Head of caudate nucleus (tissue), 42 donors: ENCODE measurements around the gene DISC1.
"Not testable (repeated sequence)": the region's sequence is repeated elsewhere in the genome, so short reads cannot be mapped to it uniquely, and the experiment has no call there.

Experiments used
- DNase-seq, 42 donors: peaks; one replicate each; pipeline versions ENCODE4 v3.0.0 to v3.0.0-alpha.2; 2020 to 2021; ENCODE audit warnings: mixed read lengths in 7 of 42
- intact Hi-C: fragments of 100-400 bp; cut with DNase I; formaldehyde crosslinking; loops from one replicate; pipeline ENCODE4 v1.15.0; 2022

Gene DISC1

DNA sequence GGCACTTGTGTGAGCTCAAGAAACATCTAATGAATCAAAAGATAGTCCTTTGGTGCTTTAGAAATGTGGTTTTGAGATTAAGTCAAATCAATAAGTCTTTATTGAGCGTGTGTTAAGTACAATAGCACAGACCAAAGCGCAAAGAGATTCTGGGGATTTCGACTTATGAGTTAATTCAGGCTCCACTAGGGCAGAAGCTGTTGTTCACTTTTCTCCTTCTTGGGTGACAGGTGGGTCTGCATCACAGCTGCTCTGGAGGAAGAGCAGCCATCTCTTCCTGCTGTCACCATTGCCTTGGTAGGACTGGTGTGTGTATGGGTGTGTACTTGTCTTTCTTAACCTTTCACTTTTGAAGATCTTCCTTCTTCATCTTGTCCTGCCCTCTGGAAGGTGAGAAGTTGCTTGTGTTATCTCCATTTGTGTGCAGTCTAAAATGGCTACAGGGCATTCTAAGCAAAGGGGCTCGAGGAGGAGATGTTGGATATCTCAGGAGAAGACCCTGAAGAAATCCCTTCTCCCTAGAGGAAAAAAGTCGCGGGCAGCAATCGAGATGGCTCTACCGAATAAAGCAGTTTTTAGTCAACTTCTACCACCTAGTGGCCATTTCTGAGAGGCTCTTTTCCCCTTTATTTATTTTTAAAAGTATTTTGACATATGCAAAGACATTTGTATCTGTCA is 22.9 kb upstream of the DISC1 start:
- peak in 35 of 42 donors; percentile 7 to 80 (median 52) for DNase-seq
- intact Hi-C loops = no loop called here

DNA sequence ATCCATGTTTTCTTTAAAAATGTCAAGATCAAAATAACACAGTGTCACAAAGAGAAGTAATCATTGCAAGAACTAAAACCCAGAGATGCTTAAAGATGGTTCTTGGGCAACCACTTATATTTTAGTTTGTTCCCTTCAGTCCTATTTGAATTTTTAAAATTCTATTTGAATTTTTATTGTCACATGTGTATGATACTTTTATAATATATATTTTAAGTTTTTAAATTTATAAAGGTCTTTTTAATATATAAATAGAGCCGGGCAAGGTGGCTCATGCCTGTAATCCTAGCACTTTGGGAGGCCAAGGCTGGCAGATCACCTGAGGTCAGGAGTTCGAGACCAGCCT is 22.3 kb upstream of the DISC1 start:
- intact Hi-C loops = no loop called here

DNA sequence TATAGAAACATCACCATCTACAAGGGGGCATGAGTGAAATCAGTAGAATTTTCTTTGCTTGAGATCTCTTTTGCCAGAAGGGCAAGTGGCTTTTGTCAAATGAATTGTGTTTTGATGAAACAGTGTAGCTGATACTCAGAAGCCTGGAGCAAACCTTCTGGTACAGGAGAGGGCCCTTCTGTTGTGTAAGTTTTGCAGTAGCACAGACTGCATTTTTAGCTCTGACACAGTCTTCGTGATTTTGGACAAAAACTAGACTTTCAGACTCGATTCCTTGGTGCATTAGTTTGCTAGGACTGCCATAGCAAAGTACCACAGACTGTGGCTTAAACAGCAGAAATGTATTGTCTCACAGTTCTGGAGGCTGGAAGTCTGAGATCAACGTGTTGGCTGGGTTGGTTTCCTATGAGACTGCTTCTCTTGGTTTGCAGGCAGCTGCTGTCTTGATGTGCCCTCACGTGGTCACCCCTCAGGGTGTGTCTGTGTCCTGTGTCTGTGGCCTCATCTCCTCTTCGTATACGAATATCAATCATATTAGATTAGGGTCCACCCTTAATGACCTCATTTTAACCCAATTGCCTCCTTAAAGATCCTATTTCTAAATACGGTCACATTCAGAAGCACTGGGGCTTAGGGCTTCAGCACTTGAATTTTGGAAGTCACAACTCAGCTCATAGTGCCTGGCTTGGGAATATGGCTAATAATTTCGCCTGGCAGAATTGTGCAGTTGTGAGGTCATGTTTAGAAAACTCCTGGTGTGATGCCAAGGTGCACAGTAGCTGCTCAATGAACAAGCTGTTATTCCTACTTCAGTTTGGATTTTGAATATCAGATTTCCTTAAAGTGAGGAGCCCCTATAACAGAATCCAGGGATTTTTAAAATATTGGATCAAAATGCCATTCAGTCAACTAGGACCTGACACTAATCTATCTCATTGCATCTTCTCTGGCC is 21.2 kb upstream of the DISC1 start:
- intact Hi-C loops = no loop called here
- DNase-seq = no peak

More for the DNA sequence above, 22.3 kb upstream of the DISC1 start:
- no peak for DNase-seq

DNA sequence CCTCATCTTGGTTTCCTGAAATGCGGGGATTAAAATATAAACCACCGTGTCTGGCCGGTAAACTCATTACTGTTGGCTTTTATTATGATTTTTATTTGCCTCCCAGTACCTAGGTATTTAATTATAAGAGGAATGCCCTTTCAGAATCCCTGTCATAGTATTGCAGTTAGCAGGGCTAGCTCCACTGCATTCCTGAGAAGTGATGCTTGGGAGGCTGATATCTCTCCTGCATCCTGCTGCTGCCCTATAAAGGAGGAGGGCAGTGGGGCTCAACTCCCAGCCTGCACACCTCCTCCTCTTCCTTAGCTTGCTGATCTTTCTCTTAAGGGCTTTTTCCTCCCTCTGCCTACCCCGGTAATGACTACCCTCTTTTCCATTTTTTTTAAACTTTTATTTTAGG is 19.9 kb upstream of the DISC1 start:
- no peak for DNase-seq
- intact Hi-C loops = no loop called here

DNA sequence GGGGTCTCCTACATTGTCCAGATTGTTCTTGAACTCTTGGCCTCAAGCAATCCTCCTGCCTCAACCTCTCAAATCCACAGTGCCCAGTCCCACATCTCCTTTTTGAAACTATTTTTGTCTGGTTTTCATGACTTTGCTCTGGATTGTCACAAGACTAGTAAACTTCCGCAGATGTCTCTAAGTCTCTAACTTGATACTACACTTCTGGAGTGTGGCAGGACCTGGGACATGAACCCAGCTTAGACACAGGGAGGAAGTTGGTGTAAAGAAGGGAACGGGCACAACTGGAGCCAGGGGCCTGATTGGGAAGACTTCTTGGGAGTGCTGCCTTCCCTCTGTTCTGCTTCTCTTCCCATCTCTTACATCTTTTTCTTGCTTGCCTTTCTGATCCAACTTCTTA is 16.2 kb upstream of the DISC1 start:
- DNase-seq = no peak
- intact Hi-C loops = no loop called here

DNA sequence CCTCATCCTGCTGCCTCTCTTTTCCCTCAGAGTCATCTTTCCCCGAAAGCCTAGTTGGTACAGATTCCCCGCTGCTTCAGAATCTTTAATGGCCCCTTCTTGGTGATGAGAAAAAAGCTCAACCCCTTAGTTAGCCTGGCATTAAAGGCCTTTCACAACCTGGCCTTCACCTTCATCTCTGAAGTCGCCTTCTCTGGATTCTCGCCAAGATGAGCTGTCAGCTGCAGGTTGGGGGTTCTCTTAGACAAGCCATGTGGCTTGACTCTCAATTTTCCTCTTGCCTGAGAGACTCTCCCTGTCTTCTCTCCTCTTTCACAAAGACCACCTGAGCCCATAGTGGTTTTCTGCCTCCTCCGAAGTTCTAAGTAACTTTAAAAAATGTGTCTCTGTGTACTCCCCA is 15.5 kb upstream of the DISC1 start:
- intact Hi-C loops = no loop called here
- no peak for DNase-seq

DNA sequence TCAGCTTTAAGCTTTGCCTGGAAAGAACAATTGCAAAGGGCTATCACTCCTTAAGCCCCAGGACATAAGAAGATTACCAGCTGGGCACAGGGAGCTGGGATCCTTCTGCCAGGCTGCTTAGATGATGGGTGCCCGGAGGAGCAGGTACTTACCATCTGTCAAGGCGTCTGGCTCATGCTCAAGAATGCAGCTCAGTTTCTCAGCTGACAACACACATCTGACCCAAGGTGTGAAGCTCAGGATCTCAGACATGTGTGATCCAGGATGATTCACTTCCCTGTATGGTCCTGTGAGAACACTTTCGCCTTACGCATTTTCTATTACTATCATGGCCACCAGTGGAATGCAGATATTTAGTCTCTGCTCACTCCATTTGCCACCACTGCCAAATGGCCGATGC is 14.7 kb upstream of the DISC1 start:
- intact Hi-C loops = no loop called here
- DNase-seq = no peak

DNA sequence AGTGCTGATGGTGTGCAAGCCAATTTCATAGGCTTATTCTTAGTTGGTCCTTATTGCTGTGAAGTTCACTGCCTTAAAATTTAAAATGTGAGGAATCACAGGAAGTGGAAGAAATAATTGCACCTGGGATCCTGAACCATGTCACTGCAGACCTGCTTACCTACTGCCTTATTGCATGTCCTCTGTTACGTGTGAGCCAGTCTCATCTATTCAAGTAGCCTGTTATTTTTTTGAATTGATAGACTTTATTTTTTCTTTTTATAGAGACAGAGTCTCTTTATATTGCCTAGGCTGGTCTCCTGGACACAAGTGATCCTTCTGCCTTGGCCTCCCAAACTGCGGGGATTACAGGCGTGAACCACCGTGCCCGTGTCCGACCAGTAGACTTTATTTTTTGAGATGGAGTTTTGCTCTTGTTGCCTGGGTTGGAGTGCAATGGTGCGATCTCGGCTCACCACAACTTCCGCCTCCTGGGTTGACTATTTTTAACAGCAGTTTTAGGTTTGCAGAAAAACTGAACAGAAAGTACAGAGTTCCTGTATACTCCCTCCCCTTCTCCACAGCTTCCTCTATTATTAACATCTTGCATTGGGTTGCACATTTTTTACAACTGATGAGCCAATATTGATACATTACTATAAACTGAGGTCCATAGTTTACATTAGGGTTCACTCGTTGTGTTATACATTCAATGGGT is 14.0 kb upstream of the DISC1 start:
- intact Hi-C loops = no loop called here

DNA sequence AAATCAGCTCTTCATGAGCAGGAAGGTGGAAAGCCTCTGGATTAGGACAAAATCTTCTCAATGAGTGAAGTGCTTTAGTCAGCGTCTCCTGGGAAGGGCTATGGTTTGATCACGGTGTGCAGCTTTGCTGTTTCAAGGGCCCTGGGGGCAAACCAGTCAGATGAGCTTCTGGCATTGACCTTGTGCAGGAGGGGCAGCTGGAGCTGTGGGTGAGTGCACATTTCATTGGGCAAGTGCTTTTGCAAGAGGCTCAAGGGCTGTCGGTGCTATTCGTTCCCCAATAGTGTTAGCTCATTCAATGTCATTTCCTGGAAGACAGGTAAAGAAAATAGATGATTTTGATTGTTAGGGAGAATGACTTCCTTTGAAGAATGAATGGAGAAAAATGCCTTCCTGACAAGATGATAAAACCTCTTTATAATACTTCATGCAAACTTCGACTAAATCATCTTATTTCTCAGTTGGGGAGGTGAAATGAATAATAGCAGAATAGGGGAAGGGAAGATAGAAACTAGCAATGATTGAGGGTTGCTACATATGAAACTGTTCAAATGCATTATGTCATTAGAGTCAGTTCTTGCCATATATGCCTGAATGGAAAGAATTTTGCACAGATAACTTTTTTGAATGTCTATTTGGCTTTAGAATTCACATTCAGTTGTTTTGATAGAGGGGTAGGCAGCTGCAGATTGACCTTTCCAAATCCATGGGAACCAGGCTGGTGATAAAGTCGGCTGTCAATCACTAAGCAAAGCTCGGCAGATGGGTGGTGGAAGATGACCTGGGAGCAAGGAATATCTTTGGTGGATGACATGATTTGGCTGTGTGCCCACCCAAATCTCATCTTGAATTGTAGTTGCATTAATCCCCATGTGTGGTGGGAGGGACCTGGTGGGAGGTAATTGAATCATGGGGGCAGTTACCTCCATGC is 12.9 kb upstream of the DISC1 start:
- intact Hi-C loops = no loop called here
- peak in 2 of 42 donors; percentile 40 to 41 for DNase-seq

More for the DNA sequence above, 14.0 kb upstream of the DISC1 start:
- DNase-seq = peak in 4 of 42 donors; percentile 24 to 36 (median 28)

DNA sequence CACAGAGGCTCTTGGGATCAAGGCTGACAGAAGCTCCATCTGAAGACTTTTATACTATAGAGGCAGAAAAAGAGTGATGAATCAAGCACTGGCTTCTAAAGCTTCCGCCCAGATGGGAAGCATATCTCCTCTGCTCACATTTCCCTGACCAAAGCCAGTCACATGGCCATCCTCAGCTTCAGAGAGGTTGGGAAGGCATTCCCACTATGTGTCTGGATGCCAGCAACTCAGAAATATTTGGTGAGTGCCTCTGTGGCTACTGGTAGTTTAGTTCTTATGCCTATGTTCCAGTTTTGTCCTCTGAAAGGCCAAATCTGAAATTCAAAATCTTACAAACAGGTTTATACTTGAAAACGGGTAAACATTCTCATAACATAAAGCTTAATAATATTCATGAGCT is 9.9 kb upstream of the DISC1 start:
- DNase-seq = no peak
- intact Hi-C loops = no loop called here

DNA sequence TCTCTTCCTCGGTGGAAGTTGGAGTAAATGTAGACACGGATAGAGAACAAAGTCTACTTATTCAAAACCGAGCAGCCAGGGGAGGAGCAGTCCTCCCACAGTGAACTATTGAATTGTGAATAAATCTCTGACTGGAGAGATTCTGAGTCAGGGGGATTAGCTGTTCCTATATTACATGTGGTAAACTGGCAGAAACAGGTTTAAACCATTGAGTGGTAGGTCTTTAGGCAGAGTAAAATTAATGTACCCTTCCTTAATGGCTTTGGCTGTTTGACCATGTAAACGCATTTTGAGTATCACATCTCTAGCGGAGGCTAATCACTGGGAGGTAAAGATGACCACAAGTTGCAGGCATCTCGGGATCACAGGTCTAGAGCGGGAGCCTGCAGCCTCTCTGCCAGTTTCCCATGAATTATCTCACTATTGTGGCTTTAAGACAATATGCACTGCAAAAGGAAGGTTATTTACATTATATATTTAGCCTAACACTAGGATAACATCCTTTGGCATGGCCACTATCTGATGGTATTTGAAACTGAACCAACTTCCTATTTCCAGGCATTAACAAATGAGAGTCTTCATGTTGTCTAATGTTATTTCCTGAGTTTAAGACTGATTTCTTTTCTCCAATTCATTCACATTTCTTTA is 7.9 kb upstream of the DISC1 start:
- DNase-seq = no peak
- intact Hi-C loops = no loop called here

DNA sequence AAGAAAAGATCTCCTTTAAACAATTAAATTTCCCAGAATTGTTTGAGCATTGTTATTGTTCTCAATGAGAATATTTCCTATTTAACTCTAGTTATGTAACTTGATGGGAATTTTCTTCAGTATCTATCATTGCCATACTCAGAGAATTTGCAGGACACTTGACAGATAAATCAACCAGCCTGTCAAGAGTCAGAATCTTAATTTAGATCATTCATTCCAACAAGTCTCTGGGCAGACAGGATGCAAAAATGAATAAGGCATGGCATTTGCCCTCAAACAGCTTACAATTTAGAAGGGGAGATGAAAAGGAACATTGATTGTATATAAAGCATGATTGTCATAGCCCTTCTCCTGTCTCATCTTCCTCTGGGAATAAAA is 7.3 kb upstream of the DISC1 start:
- intact Hi-C loops = no loop called here
- DNase-seq = no peak

DNA sequence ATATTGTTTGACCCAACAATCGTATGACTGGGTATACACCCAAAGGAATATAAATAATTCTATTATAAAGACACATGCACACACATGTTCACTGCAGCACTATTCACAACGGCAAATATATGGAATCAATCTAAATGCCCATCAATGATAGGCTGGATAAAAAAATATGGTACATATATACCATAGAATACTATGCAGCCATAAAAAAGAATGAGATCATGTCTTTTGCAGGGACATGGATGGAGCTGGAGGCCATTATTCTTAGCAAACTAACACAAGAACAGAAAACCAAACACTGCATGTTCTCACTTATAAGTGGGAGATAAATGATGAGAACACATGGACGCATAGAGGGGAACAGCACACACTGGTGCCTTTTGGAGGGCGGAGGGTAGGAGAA is 1.5 kb upstream of the DISC1 start:
- DNase-seq, intact Hi-C loops: not testable (repeated sequence)

DNA sequence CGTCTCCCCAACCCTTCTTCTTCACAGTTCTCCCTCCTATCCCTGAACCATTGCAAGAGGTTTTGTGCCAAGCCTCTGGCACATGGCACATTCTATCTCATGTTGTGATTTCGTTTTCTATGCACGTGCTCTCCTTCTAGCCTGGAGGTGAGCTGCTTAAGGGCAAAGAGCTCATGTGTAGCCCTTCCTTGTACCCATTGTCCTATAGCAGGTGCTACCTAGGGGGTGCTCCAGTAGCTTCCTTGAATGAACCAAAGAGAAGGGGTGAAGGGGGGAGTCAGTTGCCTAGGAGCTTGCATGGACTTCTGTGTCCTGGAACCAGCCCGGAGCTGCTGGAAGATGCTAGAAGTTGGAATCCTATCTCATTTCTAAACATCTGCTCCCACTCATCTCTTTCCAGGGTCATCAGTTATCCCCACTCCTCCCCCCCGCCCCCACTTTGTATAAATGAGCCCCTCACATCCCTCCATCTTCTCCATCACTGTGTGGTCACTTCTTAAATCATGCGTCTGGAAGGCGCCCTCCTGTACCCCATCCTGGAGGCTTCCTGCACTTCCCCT is 535 bp upstream of the DISC1 start:
- peak in 1 of 42 donors; percentile 24 for DNase-seq

DNA sequence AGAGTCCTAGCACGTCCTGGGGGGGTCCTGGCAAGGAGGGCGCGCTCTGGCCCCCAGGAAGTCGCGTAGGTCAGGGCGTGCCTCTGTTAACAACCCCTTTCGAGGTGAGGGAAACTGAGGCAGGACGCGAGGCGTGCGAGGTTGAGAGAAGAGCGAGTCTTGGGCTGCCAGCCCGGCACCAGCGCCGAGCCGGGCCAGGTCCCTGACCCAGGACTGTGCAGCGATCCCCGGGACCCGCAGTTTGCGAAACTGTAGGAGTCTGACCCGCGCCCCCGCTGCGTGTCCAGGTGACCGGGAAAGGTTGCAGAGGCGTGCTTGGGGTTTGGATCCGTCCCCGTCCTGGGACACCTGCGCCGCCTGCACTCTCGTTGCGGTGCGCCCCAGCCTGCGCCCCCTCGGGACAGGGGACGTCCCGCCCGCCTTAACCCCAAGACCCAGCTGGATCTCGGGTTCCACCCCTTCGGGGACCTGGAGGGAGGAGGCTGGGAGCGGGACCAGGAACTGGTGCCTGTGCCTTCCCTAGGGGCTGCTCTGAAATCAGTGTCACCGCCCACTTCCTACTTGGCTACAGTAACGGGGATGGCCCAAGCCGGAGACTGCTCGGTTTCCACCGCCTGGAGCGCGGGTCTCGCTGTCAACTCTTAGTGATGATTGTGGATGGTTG is 493 bp downstream of the DISC1 start:
- DNase-seq = peak; percentile 31 to 82 (median 60)
- intact Hi-C loops = no loop called here

More for the DNA sequence above, 535 bp upstream of the DISC1 start:
- intact Hi-C loops = no loop called here

DNA sequence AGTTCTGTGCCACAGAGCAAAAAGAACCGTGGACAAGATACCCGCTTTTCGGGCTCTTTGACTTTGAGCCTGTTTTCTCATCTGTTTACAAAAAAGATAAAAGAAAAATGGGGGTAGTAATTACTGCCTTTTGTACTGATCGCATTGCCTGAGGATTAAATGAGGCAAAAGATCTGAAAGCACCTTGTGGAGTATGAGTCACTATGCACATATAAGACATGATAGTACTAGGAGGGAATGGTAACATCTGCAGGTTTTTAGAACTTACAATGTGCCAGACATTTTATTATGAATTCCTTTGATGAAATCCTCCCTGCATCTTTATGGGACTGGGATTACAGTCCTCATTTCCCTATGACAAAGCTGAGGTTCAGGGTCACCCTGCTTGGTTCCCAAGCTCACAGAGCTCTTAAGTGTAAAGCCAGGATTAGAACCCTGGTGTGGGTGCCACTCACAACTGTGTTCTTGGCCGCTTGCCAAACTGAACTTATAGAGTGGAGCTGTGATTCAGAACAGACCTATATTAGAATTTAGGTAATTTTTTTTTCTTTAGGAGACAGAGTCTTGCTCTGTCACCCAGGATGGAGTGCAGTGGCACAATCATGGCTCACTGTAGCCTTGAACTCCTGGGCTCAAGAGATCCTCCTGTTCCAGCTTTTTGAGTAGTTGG is 1.8 kb downstream of the DISC1 start:
- peak in 11 of 42 donors; percentile 17 to 74 (median 35) for DNase-seq
- intact Hi-C loops = no loop called here

DNA sequence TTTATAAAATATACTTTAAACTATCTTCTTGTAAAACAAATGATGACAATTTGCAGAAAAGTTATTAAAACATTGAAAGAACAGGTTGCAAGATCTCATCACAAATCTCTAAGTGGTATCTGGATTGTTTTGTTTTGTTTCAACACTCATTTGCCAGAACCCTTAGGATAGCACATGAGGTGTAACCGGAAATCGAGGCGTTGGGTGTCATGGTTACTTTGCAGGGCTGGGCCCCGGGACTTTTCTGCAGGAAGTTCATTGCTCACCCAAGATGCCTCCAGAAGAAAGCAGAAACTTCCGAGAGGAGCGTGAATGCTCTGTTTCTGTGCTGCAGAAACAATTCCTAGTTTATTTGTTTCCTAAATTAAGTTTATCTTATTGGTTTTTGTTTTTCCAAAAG is 2.5 kb downstream of the DISC1 start:
- intact Hi-C loops = no loop called here
- DNase-seq = peak in 8 of 42 donors; percentile 20 to 65 (median 34)
